ENCODE results near the gene KCNT1.

KCNT1 gene

DNA sequence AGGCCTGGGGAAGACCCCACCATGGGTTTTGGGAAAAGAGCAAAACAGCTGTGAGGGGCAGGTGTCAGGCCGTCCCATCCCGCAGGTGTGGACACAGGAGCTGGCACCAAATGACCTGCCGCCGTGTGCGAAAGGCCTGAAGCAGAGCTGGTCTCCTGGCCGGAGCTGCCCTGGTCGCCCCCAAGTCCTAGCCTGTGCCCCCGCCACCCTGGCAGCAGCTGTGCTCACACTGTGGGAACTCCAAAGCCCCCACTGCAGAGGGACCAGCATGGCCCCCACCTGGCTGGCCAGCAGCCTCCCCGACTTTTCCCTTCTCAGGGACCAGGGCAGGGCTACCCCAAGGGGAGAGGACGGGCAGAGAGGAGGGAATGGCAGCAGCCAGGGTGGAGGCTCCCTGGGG is 88.4 kb downstream of the KCNT1 start:
- TF ChIP-seq, protein P1, sequence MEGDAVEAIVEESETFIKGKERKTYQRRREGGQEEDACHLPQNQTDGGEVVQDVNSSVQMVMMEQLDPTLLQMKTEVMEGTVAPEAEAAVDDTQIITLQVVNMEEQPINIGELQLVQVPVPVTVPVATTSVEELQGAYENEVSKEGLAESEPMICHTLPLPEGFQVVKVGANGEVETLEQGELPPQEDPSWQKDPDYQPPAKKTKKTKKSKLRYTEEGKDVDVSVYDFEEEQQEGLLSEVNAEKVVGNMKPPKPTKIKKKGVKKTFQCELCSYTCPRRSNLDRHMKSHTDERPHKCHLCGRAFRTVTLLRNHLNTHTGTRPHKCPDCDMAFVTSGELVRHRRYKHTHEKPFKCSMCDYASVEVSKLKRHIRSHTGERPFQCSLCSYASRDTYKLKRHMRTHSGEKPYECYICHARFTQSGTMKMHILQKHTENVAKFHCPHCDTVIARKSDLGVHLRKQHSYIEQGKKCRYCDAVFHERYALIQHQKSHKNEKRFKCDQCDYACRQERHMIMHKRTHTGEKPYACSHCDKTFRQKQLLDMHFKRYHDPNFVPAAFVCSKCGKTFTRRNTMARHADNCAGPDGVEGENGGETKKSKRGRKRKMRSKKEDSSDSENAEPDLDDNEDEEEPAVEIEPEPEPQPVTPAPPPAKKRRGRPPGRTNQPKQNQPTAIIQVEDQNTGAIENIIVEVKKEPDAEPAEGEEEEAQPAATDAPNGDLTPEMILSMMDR (conservative IDR thresholded peaks at IDR 0.05; ENCODE audit: low read depth, low read length): no peak
- no peak overlapping the region for H3K4me3 ChIP-seq (ENCODE audit: low read depth, low read length)
- no peak for DNase-seq (ENCODE audit: low read depth)

DNA sequence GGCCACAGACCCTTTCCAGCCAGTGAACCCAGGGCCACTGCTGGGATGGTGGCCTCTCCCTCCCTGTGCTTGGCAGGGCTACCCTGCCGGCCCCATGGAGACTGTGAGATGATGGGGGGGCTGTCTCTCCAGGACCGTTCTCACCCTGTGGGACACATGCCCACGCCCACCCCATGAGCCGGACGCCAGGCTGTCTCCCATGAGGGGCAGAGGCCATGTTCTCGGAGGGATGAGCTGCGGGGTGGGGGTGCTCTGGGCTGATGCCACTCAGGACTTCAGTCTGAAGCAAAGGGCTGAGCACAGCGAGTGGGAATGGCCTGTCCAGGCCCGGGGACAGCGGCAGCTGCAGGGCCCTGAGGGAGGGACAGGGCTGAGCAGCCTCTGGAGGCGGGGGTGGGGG is 88.9 kb downstream of the KCNT1 start:
- H3K4me3 ChIP-seq (ENCODE audit: low read depth, low read length): no peak overlapping the region
- TF ChIP-seq, protein P1 (conservative IDR thresholded peaks at IDR 0.05; ENCODE audit: low read depth, low read length): no peak
- DNase-seq (ENCODE audit: low read depth): no peak

DNA sequence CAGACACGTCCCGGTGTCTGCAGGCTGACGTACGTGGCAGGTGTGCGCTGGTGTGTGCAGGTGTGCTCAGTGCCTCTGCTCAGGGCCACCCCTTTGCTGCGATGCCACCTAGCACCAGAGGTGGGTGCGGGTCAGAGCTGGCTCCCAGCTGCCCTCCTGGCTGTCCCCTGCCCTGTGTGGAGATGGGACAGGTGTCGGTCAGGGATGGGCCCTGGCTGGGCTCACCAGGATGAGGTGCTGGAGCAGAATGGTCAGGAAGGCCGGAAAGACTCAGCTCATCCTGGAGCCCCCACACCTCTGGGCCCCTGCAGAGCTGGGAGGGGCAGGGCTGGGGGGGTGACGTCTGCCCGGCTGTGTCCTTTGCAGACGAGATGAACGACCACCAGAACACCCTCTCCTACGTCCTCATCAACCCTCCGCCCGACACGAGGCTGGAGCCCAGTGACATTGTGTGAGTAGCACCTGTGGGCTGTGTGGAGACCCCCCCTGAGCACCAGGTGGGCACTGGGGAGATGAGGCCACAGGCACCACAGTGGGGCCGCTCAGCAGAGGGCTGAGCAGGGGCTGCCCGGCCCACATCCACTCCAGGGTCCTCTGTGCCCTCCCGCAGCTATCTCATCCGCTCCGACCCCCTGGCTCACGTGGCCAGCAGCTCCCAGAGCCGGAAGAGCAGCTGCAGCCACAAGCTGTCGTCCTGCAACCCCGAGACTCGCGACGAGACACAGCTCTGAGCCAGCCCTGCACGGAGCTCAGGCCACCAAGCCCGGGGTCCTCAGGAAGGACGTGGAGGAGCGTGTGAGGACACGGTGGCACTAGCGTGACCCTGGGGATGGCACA is 89.7 kb downstream of the KCNT1 start:
- TF ChIP-seq, protein P1 (conservative IDR thresholded peaks at IDR 0.05; ENCODE audit: low read depth, low read length): no peak
- DNase-seq (ENCODE audit: low read depth): no peak
- no peak overlapping the region for H3K4me3 ChIP-seq (ENCODE audit: low read depth, low read length)

DNA sequence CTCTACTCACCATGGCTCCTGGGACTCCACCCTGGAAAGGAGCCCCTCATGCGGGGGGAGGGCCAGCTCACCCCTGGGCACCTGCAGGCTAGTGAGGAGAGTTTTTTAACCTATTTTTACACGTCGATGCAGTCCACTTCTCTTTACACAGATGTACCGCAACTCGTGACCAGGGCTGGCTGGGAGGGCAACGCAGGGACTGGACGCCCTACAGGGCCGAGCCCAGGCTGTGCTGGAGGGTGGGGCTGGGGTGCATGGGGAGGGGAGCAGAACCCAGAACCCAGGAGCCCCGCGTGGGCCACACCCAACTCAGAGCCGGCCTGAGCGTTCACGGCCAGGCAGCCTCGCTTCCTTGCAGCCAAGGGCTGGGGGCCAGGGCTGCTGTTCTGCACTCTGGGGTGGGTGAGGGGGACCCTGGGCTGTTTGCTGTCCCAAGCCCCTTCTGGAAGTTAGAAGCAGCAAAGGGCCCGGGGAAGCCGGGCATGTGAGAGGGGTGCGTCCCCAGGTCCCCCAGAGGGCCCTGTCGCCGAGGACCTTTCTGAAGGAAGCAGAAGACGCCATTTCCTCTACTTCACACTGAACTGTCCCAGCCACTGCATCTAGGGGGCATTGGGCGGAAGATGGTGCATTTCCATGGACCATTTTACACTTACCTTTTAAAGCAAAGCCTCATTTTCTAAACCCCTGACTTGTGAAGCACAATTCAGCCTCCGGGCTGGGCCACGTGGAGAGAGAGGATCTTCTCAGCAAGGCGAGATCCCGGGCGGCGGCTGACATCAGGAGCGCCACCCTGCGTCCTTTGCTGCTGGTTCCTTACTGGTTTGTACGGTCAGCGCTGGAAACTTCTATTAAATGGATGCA is 90.5 kb downstream of the KCNT1 start:
- no peak for DNase-seq (ENCODE audit: low read depth)

DNA sequence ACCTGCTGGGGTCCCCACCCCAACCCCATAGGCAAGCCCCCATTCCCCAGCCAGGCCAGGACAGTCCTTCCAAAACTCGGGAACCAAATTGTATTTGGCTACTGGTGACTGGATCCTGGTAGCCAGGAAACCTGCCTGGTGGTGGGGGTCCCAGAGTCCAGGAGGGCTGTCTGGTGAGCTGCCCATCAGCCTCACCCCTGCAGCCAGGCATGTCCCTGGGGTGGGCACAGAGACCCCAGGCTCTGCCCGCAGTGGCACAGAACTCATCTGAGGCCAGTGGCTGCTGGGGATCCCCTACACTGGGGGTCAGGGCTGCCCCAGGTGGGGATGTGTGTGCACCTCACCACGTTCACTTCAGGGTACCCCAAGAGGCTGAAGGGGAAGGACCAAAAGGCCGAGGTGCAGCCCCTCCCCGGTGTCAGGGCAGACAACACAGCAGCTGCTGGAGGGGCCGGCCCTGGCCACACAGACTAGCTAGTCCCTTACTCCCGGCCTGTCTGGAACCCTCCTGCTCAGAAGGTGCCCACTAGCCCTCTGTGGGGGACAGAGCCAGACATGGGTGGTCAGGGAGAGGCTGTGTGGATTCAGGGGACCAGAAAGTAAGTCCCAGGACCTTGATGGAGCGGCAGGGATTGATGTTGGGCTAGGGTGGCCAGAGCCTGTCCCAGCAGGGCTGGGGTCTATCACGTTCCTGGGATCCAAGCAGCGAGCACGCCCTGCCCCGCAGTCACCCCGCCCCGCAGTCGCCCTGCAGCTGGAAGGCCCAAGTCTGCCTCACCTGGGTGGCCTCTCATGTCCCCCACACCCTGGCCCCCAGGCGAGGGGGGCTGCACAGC is 91.5 kb downstream of the KCNT1 start:
- no peak overlapping the region for H3K4me3 ChIP-seq (ENCODE audit: low read depth, low read length)
- TF ChIP-seq, protein P1 (conservative IDR thresholded peaks at IDR 0.05; ENCODE audit: low read depth, low read length): no peak
- DNase-seq (ENCODE audit: low read depth): no peak

More for the DNA sequence above, 90.5 kb downstream of the KCNT1 start:
- TF ChIP-seq, protein P1 (conservative IDR thresholded peaks at IDR 0.05; ENCODE audit: low read depth, low read length): no peak
- H3K4me3 ChIP-seq (ENCODE audit: low read depth, low read length): no peak overlapping the region

DNA sequence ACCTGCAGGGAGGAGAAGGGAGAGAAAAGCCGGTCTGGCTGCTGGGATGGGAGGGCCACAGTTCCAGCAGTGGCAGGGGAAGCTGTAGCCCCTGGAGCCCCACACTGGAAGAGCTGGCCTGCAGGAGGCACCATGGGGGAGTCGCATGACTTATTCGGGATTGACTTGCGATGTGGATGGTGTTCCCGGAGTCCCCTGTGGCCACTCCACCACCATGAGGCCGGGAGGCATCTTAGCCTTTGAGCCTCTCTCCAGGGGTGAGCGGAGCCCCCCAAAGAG is 92.0 kb downstream of the KCNT1 start:
- TF ChIP-seq, protein P1 (conservative IDR thresholded peaks at IDR 0.05; ENCODE audit: low read depth, low read length): no peak
- no peak for DNase-seq (ENCODE audit: low read depth)
- H3K4me3 ChIP-seq (ENCODE audit: low read depth, low read length): no peak overlapping the region

Measured in choroid plexus epithelial cell (primary cell).